ENCODE measurements around the gene TTC24.

The TTC24 gene

DNA sequence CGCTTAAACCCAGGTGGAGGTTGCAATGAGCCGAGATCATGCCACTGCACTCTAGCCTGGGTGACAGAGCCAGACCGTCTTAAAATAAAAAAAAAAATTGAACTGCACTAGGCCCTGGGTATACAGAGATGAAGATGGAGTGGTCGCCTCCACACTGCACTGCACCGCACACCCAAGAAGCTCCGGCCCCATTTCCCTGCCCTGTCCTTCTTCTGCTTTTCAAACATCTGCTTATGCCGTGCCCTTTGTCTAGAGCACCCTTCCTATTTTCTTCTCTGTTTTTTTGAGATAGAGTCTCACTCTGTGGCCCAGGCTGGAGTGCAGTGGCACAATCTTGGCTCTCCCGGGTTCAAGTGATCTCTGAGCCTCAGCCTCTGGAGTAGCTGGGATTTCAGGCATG lies 24.6 kb upstream of the TTC24 start:
- no peak overlapping the region for H3K27ac ChIP-seq
- no peak for TF ChIP-seq ZFX (IDR thresholded peaks at IDR 0.05; ENCODE audit: borderline replicate concordance)
- TF ChIP-seq, protein P1, sequence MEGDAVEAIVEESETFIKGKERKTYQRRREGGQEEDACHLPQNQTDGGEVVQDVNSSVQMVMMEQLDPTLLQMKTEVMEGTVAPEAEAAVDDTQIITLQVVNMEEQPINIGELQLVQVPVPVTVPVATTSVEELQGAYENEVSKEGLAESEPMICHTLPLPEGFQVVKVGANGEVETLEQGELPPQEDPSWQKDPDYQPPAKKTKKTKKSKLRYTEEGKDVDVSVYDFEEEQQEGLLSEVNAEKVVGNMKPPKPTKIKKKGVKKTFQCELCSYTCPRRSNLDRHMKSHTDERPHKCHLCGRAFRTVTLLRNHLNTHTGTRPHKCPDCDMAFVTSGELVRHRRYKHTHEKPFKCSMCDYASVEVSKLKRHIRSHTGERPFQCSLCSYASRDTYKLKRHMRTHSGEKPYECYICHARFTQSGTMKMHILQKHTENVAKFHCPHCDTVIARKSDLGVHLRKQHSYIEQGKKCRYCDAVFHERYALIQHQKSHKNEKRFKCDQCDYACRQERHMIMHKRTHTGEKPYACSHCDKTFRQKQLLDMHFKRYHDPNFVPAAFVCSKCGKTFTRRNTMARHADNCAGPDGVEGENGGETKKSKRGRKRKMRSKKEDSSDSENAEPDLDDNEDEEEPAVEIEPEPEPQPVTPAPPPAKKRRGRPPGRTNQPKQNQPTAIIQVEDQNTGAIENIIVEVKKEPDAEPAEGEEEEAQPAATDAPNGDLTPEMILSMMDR (IDR thresholded peaks at IDR 0.05) = no peak

DNA sequence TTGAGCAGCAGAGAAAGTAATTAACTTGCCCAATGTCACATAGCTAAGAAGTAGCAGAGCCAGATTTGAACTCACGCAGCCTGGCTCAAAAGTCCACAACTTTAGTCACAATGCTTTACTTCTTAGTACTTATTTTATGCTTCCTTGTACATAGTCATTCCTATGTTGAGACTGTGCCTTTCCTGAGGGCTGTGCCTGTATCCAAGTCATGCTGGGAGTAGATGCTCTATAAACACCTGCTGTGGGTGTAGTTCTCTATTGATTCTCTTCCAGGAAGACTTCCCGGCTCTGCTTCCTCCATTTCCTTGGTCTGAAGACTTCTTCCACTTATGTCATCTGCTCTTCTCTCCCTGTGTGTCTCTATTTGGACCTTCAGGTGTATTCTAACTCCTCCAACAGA lies 23.8 kb upstream of the TTC24 start:
- TF ChIP-seq, protein P1 (IDR thresholded peaks at IDR 0.05) = no peak

DNA sequence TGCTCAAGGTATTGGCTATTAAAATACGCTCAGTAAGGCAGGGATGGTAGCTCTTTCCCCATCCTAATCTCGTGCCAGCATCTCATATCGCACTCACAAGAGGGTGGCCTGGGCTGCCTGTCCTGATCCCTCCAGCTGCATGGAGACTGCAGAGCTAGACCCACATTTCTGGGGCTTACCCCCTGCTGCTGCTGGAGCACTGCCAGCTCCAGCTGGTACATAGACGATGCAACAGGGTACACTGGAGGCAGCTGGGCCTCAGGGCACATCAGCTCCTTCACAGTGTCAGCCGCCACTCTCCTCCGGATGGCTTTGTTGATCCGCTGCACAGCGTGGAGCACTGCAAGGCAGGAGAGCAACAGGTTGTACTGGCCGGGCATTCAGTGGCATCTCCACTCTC lies 23.2 kb upstream of the TTC24 start:
- TF ChIP-seq, protein P1 (IDR thresholded peaks at IDR 0.05) = no peak
- TF ChIP-seq ZFX (IDR thresholded peaks at IDR 0.05; ENCODE audit: borderline replicate concordance) = no peak
- H3K27ac ChIP-seq = no peak overlapping the region; the same call in 1 of the 2 replicates

More for the DNA sequence above, 23.8 kb upstream of the TTC24 start:
- H3K27ac ChIP-seq = no peak overlapping the region; the same call in 1 of the 2 replicates

DNA sequence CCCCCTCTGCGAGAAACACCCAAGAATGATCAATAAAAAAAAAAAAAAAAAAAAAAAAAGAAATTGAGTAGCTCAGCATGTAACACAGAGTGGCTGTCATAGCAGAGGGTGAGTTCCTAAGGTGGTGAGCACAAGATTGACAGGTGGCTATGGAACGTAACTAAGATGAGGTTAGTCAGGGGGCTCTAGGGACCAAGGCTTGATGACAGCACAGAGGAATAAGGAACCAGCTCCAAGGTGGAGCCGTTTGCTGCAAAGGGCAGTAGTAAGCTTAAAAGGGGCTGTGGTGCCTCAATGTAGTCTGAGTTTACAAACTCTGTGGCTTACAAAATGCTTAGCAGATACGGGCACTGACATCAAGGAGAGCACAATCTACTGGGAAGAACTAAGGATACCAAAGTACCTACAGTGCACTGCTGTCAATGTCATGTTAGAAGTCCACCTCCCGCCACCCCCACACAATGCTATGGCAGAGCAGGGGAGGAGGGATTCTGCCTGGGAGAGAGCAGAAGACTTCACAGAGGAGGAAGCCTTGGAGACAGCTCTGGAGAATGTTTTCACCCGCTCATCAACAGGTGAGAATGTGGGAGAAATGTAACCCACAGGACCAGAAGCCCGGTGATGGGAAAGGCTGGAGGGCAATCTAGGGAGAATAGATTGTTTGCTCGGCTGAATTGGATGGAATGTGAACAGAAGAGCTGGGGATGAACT lies 20.3 kb upstream of the TTC24 start:
- TF ChIP-seq, protein P1 (IDR thresholded peaks at IDR 0.05) = no peak
- no peak for TF ChIP-seq ZFX (IDR thresholded peaks at IDR 0.05; ENCODE audit: borderline replicate concordance)
- H3K27ac ChIP-seq = peak overlapping the region; percentile 43

DNA sequence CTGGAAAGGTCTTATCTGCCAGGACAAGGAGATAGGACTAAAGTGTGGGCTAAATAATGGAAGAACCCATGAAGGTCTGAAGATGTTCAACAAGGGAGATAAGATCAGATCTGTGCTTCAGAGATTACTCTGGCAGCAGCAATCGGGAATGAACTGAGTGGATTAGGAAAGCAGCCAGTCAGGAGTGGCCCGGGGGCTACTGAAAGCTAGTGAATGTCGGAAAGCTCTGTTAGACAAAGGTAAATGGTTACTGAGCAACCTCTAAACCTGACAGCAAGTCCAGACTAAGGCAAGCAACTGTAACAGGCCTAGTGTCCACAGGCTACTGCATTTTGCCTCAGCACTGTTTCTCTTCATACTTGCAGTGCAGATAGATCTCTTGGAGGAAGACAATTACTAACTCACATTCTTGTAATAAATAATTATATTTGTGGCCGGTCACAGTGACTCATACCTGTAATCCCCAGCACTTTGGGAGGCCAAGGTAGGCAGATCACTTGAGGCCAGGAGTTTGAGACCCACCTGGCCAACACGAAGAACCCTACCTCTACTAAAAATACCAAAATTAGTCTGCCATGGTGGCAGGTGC lies 19.6 kb upstream of the TTC24 start:
- TF ChIP-seq ZFX (IDR thresholded peaks at IDR 0.05; ENCODE audit: borderline replicate concordance) = no peak
- TF ChIP-seq, protein P1 (IDR thresholded peaks at IDR 0.05) = no peak
- H3K27ac ChIP-seq = peak overlapping the region; percentile 43

DNA sequence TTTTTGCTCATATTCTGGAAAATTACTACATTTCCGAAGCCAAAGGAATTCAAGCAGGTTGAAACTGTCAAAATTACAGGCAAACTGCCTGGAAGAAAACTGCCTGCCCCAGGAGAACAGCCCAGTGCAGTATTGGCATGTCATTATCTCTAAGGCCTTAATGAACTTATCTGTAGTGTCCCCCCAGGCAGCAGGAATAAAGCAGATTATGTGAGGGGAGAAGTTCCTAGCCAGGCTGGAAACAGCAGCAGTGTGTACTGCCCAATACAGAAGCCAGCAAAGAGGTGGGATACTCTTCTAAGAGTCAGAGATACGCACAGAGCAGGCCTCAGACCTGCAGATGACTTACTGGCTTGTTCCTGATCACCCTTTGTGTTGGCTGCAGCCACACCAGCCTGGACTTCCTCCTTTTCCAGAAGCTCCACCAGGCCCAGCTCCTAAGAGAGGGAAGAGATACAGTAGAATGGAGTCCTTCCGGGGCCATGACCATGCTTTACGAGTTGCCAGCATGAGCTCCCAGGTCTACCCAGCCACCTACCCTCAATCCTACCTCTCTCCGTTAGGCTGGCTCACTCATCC lies 18.8 kb upstream of the TTC24 start:
- TF ChIP-seq, protein P1 (IDR thresholded peaks at IDR 0.05) = no peak
- TF ChIP-seq ZFX (IDR thresholded peaks at IDR 0.05; ENCODE audit: borderline replicate concordance) = no peak
- H3K27ac ChIP-seq = peak overlapping the region; percentile 43

DNA sequence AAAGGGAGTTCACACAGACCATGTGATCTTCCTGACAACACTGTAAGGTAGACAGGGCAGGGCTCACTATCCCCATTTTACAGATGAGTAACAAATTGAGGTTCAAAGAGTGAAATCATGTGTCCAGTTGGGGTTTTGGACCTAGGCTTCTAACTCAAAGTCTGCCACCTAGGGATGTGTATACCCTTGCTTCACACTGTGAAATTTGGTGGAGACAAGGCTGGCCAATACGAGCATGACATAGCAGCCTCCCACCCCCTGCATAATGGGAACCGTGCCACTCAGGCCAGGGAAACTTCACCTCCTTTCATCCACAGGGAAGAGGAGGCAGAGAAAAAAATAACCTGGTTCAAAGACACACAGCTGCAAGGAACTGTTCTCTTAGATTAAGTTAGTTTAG lies 14.0 kb upstream of the TTC24 start:
- H3K27ac ChIP-seq = no peak overlapping the region
- TF ChIP-seq ZFX (IDR thresholded peaks at IDR 0.05; ENCODE audit: borderline replicate concordance) = no peak
- TF ChIP-seq, protein P1 (IDR thresholded peaks at IDR 0.05) = no peak
